ENCODE measurements around the gene PCDH9.

PCDH9 gene

GRCh38 chr13:67161176-67161575 lies 69.0 kb downstream of the PCDH9 start:
- no peak for DNase-seq (ENCODE audit: low read depth)

- DNase-seq (ENCODE audit: low read depth) = no peak
Observed at GRCh38 chr13:67158903-67159302, 71.2 kb downstream of the PCDH9 start.

GRCh38 chr13:67156723-67157060 lies 73.4 kb downstream of the PCDH9 start:
- no peak for DNase-seq (ENCODE audit: low read depth)

- DNase-seq (ENCODE audit: low read depth) = no peak
Observed at GRCh38 chr13:67155898-67156722, 74.0 kb downstream of the PCDH9 start.

GRCh38 chr13:67152085-67152484 lies 78.1 kb downstream of the PCDH9 start:
- DNase-seq (ENCODE audit: low read depth) = no peak

- no peak for DNase-seq (ENCODE audit: low read depth)
Observed at GRCh38 chr13:67151652-67152051, 78.5 kb downstream of the PCDH9 start.

- no peak for DNase-seq (ENCODE audit: low read depth)
Observed at GRCh38 chr13:67150608-67151007, 79.5 kb downstream of the PCDH9 start.

GRCh38 chr13:67148161-67148571 lies 82.0 kb downstream of the PCDH9 start:
- DNase-seq (ENCODE audit: low read depth) = no peak

- DNase-seq (ENCODE audit: low read depth) = no peak
Observed at GRCh38 chr13:67147342-67148133, 82.6 kb downstream of the PCDH9 start.

GRCh38 chr13:67146523-67147130 lies 83.5 kb downstream of the PCDH9 start:
- DNase-seq (ENCODE audit: low read depth) = no peak

- no peak for DNase-seq (ENCODE audit: low read depth)
Observed at GRCh38 chr13:67145950-67146349, 84.2 kb downstream of the PCDH9 start.

- no peak for DNase-seq (ENCODE audit: low read depth)
Observed at GRCh38 chr13:67143544-67144115, 86.5 kb downstream of the PCDH9 start.

GRCh38 chr13:67140006-67140405 lies 90.1 kb downstream of the PCDH9 start:
- DNase-seq (ENCODE audit: low read depth) = no peak

GRCh38 chr13:67139551-67139950 lies 90.6 kb downstream of the PCDH9 start:
- no peak for DNase-seq (ENCODE audit: low read depth)

GRCh38 chr13:67138970-67139369 lies 91.2 kb downstream of the PCDH9 start:
- no peak for DNase-seq (ENCODE audit: low read depth)

- no peak for DNase-seq (ENCODE audit: low read depth)
Observed at GRCh38 chr13:67137044-67137735, 92.9 kb downstream of the PCDH9 start.

GRCh38 chr13:67136157-67136556 lies 94.0 kb downstream of the PCDH9 start:
- DNase-seq (ENCODE audit: low read depth) = no peak

GRCh38 chr13:67135356-67135755 lies 94.8 kb downstream of the PCDH9 start:
- no peak for DNase-seq (ENCODE audit: low read depth)

GRCh38 chr13:67134417-67135129 lies 95.6 kb downstream of the PCDH9 start:
- DNase-seq (ENCODE audit: low read depth) = no peak

- DNase-seq (ENCODE audit: low read depth) = no peak
Observed at GRCh38 chr13:67133476-67133875, 96.7 kb downstream of the PCDH9 start.

- no peak for DNase-seq (ENCODE audit: low read depth)
Observed at GRCh38 chr13:67131393-67131792, 98.7 kb downstream of the PCDH9 start.
